MG63 (cell line): ENCODE results near the gene DAAM1. TPM values are rescaled to one million over a fixed set of nuclear protein-coding genes. Genes with fewer than 3 reads are reported as not detected.

Source experiments
- DNase-seq: peaks from one replicate; pipeline ENCODE4 v3.0.0-alpha.2; 2020
- H3K27me3 ChIP-seq: fragments of 250-450 bp; sonication (Bioruptor Pico); 2 replicates; pipeline ENCODE4 v1.5.1; 2020; ENCODE audit warnings: mild to moderate bottlenecking, moderate library complexity
- H3K36me3 ChIP-seq: fragments of 250-450 bp; sonication (Bioruptor Pico); 2 replicates; pipeline ENCODE4 v1.5.1; 2020; ENCODE audit warnings: mild to moderate bottlenecking, moderate library complexity
- H3K4me3 ChIP-seq: fragments of 250-450 bp; sonication (Bioruptor Pico); 2 replicates; pipeline ENCODE4 v1.5.1; 2020; ENCODE audit warnings: mild to moderate bottlenecking, moderate library complexity
- H3K9me3 ChIP-seq: fragments of 250-450 bp; sonication (Bioruptor Pico); 2 replicates; pipeline ENCODE4 v1.5.1; 2020; ENCODE audit warnings: mild to moderate bottlenecking, moderate library complexity
- total RNA-seq: library from RNA; depleted of rRNA; stranded (reverse); fragments of >200 nt; shearing (Covaris generic); gene quantifications from 2 replicates; pipeline ENCODE4 v1.2.3, GENCODE V29; 2014; ENCODE audit warnings: low replicate concordance

Gene DAAM1
- total RNA-seq, 1 experiment from 2014 or later, result 5.2 TPM

- H3K4me3 ChIP-seq, result no peak overlapping the region
- DNase-seq, result no peak
- H3K27me3 ChIP-seq, result no peaks in the 10 kb centered on the region
- no peaks in the 10 kb centered on the region for H3K36me3 ChIP-seq
- H3K9me3 ChIP-seq, result no peaks in the 10 kb centered on the region
Measured at GRCh38 chr14:59240356-59240755, 51.9 kb downstream of the DAAM1 start.

GRCh38 chr14:59241121-59241520 is 52.7 kb downstream of the DAAM1 start:
- Histone ChIP-seq H3K4me3 (no peak overlapping the region), H3K9me3 (0 out of 2 replicates have a peak, but pooled peaks cover 2% of the 10 kb centered on the region), H3K36me3 (no peaks in the 10 kb centered on the region), H3K27me3 (no peaks in the 10 kb centered on the region)
- no peak for DNase-seq

DNA sequence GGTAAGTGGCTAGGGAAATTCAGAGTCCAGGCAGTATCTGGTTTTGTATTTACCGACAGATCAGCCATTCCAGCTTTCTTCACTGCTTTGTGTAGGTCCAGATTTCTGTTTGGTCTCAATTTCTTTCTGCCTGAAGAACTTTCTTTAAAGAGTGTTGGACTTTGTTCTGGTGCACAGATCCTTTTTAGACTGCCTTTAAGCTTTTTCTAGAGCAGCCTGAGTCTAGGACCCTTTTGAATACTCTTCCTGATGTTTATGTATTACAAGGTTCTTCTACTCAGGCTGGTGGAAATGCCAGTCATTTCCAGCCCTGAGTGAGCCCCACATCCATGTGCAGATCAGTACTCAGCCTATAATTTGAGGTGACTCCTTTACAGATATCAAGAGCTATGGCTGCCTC is 54.7 kb downstream of the DAAM1 start:
- no peaks in the 10 kb centered on the region for H3K27me3 ChIP-seq
- H3K36me3 ChIP-seq, result no peaks in the 10 kb centered on the region
- H3K4me3 ChIP-seq, result no peak overlapping the region
- DNase-seq, result no peak
- 0 out of 2 replicates have a peak, but pooled peaks cover 2% of the 10 kb centered on the region for H3K9me3 ChIP-seq

GRCh38 chr14:59244581-59244980 is 56.1 kb downstream of the DAAM1 start:
- Histone ChIP-seq H3K9me3 (0 out of 2 replicates have a peak, but pooled peaks cover 2% of the 10 kb centered on the region), H3K27me3 (no peaks in the 10 kb centered on the region), H3K36me3 (no peaks in the 10 kb centered on the region), H3K4me3 (no peak overlapping the region)
- no peak for DNase-seq

DNA sequence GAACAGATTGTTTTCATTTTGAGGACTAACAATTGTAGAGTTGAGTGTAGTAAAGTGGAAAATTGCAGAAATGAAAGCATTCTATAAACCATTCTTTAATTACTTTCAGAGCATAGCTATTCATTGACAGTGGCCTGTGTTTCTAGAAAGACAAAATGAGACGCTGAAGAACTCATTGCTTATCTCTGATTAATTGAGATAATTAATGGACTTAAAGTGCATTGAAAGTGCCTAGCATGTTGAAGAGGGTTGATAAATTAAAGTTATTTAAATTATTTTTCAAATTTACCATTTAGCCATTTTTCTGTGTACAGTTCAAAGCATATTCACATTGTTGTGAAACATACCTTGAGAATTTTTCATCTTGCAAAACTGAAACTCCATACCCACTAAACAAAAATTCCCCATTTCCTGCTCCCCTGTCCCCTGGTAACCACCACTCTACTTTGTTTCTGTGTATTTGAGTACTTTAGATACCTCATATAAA is 57.4 kb downstream of the DAAM1 start:
- Histone ChIP-seq H3K27me3 (no peaks in the 10 kb centered on the region), H3K4me3 (no peak overlapping the region), H3K36me3 (no peaks in the 10 kb centered on the region), H3K9me3 (0 out of 2 replicates have a peak, but pooled peaks cover 2% of the 10 kb centered on the region)
- DNase-seq, result no peak

DNA sequence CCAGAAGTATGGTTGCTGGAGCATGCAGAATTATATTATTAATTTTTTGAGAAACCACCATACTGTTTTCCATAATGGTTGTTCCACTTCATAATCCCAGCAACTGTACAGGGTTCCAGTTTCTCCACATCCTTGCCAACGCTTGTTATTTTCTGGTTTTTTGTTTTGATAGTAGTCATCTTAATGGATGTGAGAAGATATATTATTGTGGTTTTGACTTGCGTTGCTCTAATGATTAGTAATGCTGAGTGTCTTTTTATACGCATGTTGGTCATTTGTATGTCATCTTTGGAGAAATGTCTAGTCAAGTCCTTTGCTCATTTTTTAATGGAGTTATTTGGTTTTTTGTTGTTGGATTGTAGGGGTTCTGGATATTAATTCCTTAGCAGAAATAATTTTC is 58.1 kb downstream of the DAAM1 start:
- Histone ChIP-seq H3K4me3 (no peak overlapping the region), H3K9me3 (0 out of 2 replicates have a peak, but pooled peaks cover 2% of the 10 kb centered on the region), H3K27me3 (no peaks in the 10 kb centered on the region), H3K36me3 (no peaks in the 10 kb centered on the region)
- DNase-seq, result no peak

GRCh38 chr14:59247801-59248584 is 59.5 kb downstream of the DAAM1 start:
- 0 out of 2 replicates have a peak, but pooled peaks cover 2% of the 10 kb centered on the region for H3K9me3 ChIP-seq
- DNase-seq, result no peak
- no peak overlapping the region for H3K4me3 ChIP-seq
- no peaks in the 10 kb centered on the region for H3K36me3 ChIP-seq
- no peaks in the 10 kb centered on the region for H3K27me3 ChIP-seq

DNA sequence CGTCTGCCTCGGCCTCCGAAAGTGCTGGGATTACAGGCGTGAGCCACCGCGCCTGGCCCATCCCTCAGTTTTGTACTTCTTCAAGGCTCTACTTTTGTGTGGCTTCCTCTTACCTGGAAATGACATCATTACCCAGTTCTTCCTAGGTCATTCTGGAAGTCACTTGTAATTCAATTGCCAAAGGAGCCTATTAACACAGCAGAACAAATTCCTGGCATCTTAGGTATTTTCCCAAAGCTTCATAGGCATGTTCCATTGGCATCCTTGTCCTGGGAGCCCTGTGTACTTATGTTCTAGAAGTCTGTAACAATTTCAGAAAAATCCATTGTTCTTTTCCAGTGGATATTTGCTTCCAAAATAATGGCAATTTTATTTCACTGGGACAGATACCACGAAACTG is 60.6 kb downstream of the DAAM1 start:
- Histone ChIP-seq H3K36me3 (no peaks in the 10 kb centered on the region), H3K4me3 (no peak overlapping the region), H3K27me3 (no peaks in the 10 kb centered on the region), H3K9me3 (0 out of 2 replicates have a peak, but pooled peaks cover 2% of the 10 kb centered on the region)
- DNase-seq, result no peak

DNA sequence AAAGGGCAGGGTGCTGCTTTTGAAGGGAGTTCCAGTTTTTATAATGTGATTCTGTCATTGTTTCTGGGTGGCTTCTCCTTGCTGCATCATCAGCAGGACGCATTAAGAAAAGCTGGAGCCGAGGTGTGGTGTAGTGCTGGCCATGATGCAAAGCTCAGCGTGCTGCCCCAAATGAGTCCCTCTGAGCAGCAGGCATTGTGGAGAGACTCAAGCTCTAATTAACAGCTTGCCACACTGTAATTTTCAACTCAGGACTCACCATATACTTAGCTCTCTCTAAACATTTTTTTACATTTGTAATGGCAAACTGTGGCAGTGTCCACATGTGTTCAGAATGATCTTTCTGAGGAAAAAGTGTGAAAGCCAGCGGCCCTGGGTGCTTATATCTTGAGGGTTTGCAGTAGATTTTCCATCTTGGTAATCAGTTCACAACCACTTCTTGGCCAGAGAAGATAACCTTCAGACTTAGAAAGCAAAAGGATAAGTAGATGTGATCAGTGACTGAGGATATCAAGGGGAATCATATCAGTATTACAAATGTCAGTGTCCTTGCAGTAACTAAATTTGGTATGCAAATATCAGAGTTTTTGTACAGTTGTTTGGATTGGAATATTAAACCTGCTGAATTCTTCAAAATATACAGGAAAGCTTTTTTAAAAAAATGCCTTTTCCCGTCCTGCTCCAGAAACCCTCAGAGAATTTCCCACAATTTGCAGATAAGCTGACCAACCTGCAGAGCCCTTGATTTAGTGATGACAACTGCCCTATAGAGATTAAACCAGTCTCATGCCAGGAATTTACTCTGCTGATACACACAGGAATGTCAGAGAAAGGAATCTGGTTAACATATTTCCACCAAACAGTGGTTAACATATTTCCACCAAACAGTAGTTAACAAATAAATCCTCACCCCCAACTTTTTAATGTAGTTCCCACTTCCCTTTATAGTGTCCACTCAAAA is 63.6 kb downstream of the DAAM1 start:
- DNase-seq, result no peak
- Histone ChIP-seq H3K4me3 (no peak overlapping the region), H3K27me3 (no peaks in the 10 kb centered on the region), H3K9me3 (no peaks in the 10 kb centered on the region), H3K36me3 (no peaks in the 10 kb centered on the region)

DNA sequence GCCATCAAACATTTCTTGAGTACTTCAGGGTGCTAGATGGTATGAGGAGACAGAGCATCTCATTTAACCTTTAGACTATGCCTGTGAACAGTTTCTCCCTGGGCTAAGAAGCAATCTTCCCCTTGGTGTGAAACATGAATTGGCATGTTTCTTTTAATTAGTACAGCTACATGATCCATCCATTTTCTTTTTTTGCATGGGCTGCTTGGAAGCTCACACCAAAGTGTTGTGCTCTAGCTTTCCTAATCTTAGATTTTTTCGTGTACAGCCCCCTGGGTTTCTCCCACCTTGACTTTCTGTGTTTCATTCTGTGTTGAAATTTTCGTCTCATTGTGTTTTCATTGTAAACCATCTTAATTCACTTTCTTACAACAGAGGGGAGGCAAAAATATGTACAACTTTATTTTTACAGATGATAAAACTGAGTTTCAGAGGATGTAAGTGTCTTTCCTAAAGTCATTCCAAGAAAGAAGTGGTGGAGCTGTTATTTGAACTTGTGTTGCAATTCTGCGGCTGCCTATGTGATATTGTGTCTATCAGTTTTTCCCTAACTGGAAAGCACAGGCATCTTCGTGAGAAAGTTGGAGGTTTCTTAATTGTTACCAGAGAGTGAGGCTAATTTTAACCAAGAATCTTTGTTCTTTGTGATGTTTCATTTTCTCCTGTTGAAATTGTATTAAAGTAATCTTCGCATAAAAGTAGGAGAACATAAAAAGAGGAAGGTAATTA is 64.5 kb downstream of the DAAM1 start:
- no peaks in the 10 kb centered on the region for H3K9me3 ChIP-seq
- no peaks in the 10 kb centered on the region for H3K36me3 ChIP-seq
- H3K27me3 ChIP-seq, result no peaks in the 10 kb centered on the region
- DNase-seq, result no peak
- no peak overlapping the region for H3K4me3 ChIP-seq

DNA sequence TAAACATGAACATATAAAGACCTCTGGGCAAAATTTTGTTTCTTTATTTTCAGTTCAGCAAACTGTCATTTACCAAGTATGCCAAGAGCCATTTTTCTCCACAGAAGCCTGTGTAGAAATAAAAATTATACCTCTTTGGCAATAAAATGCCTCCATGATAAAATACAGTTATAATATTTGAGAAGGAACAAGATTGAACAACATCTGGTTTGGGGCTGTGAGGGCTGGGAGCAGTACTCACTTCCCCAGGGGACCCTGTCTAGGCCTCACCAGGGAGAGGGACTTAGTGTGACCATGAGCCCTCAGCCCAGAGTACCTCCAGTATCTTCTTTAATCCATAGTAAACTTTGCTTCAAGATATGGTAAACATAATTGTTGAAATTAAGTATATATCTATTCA is 65.1 kb downstream of the DAAM1 start:
- no peaks in the 10 kb centered on the region for H3K36me3 ChIP-seq
- no peak overlapping the region for H3K4me3 ChIP-seq
- no peak for DNase-seq
- H3K27me3 ChIP-seq, result no peaks in the 10 kb centered on the region
- no peaks in the 10 kb centered on the region for H3K9me3 ChIP-seq

GRCh38 chr14:59254146-59254910 is 65.9 kb downstream of the DAAM1 start:
- no peak overlapping the region for H3K4me3 ChIP-seq
- H3K9me3 ChIP-seq, result no peaks in the 10 kb centered on the region
- H3K36me3 ChIP-seq, result no peaks in the 10 kb centered on the region
- H3K27me3 ChIP-seq, result no peaks in the 10 kb centered on the region
- DNase-seq, result peak; percentile 87

DNA sequence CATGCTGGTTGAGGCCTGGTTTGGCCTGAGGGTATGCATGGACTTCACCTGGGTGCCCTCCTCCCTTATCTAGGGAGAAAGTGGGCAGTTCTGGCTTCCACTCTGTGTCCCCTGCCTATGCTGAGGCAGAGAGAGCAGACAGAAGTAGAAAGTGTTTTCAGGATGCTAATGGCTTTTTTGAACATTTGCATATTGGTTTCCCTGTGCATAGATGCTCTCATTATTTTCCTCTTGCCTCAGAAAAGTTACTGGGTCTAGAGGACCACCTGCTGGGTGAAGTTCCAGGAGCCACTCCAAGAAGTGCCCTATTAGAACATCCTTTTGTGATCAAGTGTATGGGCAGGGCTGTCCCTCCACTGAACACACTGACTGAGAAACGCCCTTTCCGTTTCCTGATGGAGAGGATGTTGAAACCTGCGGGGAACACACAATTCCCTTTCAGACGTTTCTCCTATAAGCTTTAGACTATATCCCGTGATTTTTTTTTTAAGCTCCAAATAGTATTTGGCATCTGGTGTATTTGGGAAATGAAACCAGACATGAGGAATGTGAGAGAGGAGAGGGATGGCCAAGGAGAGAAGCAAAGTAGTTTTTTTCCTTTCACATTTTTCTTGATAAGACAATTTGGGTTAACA is 66.6 kb downstream of the DAAM1 start:
- Histone ChIP-seq H3K27me3 (no peaks in the 10 kb centered on the region), H3K9me3 (no peaks in the 10 kb centered on the region), H3K36me3 (no peaks in the 10 kb centered on the region), H3K4me3 (no peak overlapping the region)
- peak; percentile 9 for DNase-seq

DNA sequence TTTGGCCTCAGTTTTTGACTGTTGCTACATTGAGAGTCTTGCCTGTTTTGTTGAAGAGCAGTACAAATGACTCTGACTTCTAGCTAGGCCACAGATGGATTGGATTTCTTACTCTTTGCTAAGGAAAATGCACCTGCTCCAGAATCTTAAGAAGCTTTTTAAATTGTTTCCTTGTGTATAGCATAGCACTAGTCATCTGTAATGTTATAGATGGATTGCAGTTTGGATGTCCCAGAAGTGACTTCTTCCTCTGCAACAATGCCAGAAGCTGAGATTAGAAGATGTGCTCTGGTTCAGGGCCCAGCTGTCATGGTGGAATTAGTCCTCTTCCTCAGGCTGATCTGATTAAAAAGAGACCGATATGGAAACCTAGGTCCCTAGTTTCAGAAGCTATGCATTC is 67.9 kb downstream of the DAAM1 start:
- no peak for DNase-seq
- no peaks in the 10 kb centered on the region for H3K9me3 ChIP-seq
- H3K4me3 ChIP-seq, result no peak overlapping the region
- no peaks in the 10 kb centered on the region for H3K27me3 ChIP-seq
- no peaks in the 10 kb centered on the region for H3K36me3 ChIP-seq

- Histone ChIP-seq H3K9me3 (no peaks in the 10 kb centered on the region), H3K36me3 (no peaks in the 10 kb centered on the region), H3K4me3 (no peak overlapping the region), H3K27me3 (no peaks in the 10 kb centered on the region)
- no peak for DNase-seq
Measured at GRCh38 chr14:59261334-59261733, 72.9 kb downstream of the DAAM1 start.
